Erythroblast (primary cell): ENCODE results near the gene GLB1L.

ENCODE experiments used
- GATA1 ChIP-seq: IDR thresholded peaks from 2 replicates; pipeline ENCODE4 v1.6.1; 2011; ENCODE audit warnings: low read depth, mild to moderate bottlenecking, control low read depth, low read length, moderate library complexity
- POLR2A ChIP-seq: IDR thresholded peaks from 2 replicates; pipeline ENCODE4 v1.6.1; 2011; ENCODE audit warnings: mild to moderate bottlenecking, low read length

DNA sequence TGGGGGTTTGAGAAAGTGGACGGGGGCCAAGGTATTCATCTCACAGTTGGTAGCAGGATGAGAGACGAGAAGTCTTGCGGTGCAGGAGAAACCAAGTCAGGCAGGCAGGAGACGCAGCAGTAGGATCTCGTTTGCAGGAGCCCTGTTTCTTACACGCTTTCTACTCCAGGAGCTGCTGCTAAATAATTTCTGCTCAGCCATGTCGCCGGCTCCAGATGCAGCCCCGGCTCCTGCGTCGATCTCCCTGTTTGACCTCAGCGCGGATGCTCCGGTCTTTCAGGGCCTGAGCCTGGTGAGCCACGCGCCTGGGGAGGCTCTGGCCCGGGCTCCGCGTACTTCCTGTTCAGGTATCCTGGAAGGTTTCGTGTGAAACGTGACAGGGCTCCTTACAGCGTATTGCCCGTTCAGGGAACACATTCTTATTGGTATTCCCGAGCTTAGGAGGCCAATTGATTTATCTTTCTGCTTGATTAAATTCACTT lies 15.1 kb downstream of the GLB1L start:
- TF ChIP-seq POLR2A (peak; percentile 66), GATA1 (no peak)
